Gastroesophageal sphincter (tissue), 3 donors: Measurements from ENCODE around the gene CNTN5.

Source experiments
- CTCF ChIP-seq, 4 experiments: fragments of 200-600 bp in 2 of 4; fragments of 450-650 bp in 2 of 4; sonication (generic) in 1 of 4; IDR thresholded peaks; one replicate each; pipeline ENCODE4 v1.5.1; 2017 to 2019; ENCODE audit warnings: antibody characterized with exemption in 4 of 4, mild to moderate bottlenecking in 2 of 4, moderate library complexity in 2 of 4
- EP300 ChIP-seq: sonication (generic); formaldehyde crosslinking; IDR thresholded peaks from one replicate; pipeline ENCODE4 v1.6.1; 2017; ENCODE audit warnings: antibody characterized with exemption, mild to moderate bottlenecking
- POLR2A ChIP-seq, 2 donors: fragments of 450-650 bp; IDR thresholded peaks; one replicate each; pipeline ENCODE4 v1.6.1; 2017; ENCODE audit warnings: antibody characterized with exemption in 2 of 2, mild to moderate bottlenecking in 2 of 2, moderate library complexity in 1 of 2
- POLR2AphosphoS5 ChIP-seq: sonication (generic); formaldehyde crosslinking; IDR thresholded peaks from one replicate; pipeline ENCODE4 v1.6.1; 2017; ENCODE audit warnings: antibody characterized with exemption

GRCh38 chr11:100221791-100222190 lies 1201.0 kb downstream of the CNTN5 start:
- TF ChIP-seq CTCF (IDR thresholded peaks at IDR 0.05) (no peak), POLR2A (IDR thresholded peaks at IDR 0.05) (no peak), EP300 (no peak), POLR2AphosphoS5 (no peak)
